Tibial nerve (tissue), 4 donors: ENCODE measurements around the gene DGKH. TPM values are rescaled to one million over a fixed set of nuclear protein-coding genes. Genes with fewer than 3 reads are reported as not detected.

Experiments used
- DNase-seq, 2 donors: peaks; one replicate each; pipeline ENCODE4 v3.0.0-alpha.2; 2019; ENCODE audit warnings: low spot score in 2 of 2
- H3K27ac ChIP-seq, 4 donors: fragments of 200-600 bp; sonication (generic) in 3 of 4; one replicate each; pipeline ENCODE4 v1.5.1; 2017 to 2019; ENCODE audit warnings: mild to moderate bottlenecking in 1 of 4
- H3K27me3 ChIP-seq, 2 donors: fragments of 200-600 bp; sonication (generic) in 1 of 2; one replicate each; pipeline versions ENCODE4 v1.5.1 to v1.6.0; 2017 to 2019
- H3K36me3 ChIP-seq, 3 donors: fragments of 200-600 bp; sonication (generic); one replicate each; pipeline ENCODE4 v1.5.1; 2018 to 2019
- H3K4me1 ChIP-seq, 4 donors: fragments of 200-600 bp; sonication (generic) in 3 of 4; one replicate each; pipeline ENCODE4 v1.5.1; 2017 to 2019
- H3K4me3 ChIP-seq, 4 donors: fragments of 200-600 bp; sonication (generic) in 3 of 4; one replicate each; pipeline ENCODE4 v1.5.1; 2017 to 2019; ENCODE audit warnings: mild to moderate bottlenecking in 1 of 4, moderate library complexity in 1 of 4
- H3K9me3 ChIP-seq, 4 donors: fragments of 200-600 bp; sonication (generic) in 3 of 4; one replicate each; pipeline ENCODE4 v1.5.1; 2017 to 2019
- CTCF ChIP-seq, 5 experiments: fragments of 200-600 bp in 3 of 5; fragments of 450-650 bp in 2 of 5; sonication (generic) in 3 of 5; IDR thresholded peaks; one replicate each; pipeline ENCODE4 v1.5.1; 2016 to 2019; ENCODE audit warnings: antibody characterized with exemption in 5 of 5, mild to moderate bottlenecking in 3 of 5, moderate library complexity in 2 of 5
- EP300 ChIP-seq, 2 donors: sonication (generic); formaldehyde crosslinking; IDR thresholded peaks; one replicate each; pipeline ENCODE4 v1.6.1; 2017; ENCODE audit warnings: antibody characterized with exemption in 2 of 2, mild to moderate bottlenecking in 1 of 2
- POLR2A ChIP-seq, 2 donors: fragments of 450-650 bp; IDR thresholded peaks; one replicate each; pipeline ENCODE4 v1.6.1; 2017; ENCODE audit warnings: antibody characterized with exemption in 2 of 2, mild to moderate bottlenecking in 2 of 2, moderate library complexity in 2 of 2
- WGBS, 2 donors: methylation state at CpG; one replicate each; pipeline ENCODE4 v1.1.5; 2018; 5-methylcytosine and 5-hydroxymethylcytosine counted together
- total RNA-seq, 4 donors: library from RNA; depleted of rRNA; stranded (reverse); fragments of >200 nt; gene quantifications; one replicate each; pipeline ENCODE4 v1.1.0, GENCODE V29; 2016

The DGKH gene
- total RNA-seq, 4 donors from 2014 or later = 9.6 to 14.5 (median 12.3) TPM

- no peak for TF ChIP-seq CTCF (IDR thresholded peaks at IDR 0.05)
- TF ChIP-seq POLR2A (IDR thresholded peaks at IDR 0.05) = no peak
- no peak for TF ChIP-seq EP300 (IDR thresholded peaks at IDR 0.05)
- H3K4me3 ChIP-seq = no peak overlapping the region
- H3K9me3 ChIP-seq = peaks cover 0 to 6% (median 0%) of the 10 kb centered on the region in 4 donors
- WGBS, 2 donors = 81% methylated on average over 6 of the region's 6 CpGs
- peaks cover 0 to 11% (median 0%) of the 10 kb centered on the region in 3 donors for H3K36me3 ChIP-seq
- H3K4me1 ChIP-seq = peaks cover 0 to 13% (median 0%) of the 10 kb centered on the region in 4 donors
- DNase-seq = no peak
- no peak overlapping the region for H3K27ac ChIP-seq
- H3K27me3 ChIP-seq = no peaks in the 10 kb centered on the region
Measured at GRCh38 chr13:42055500-42056085, 7.1 kb downstream of the DGKH start.

GRCh38 chr13:42056146-42056545 lies 7.7 kb downstream of the DGKH start:
- Histone ChIP-seq H3K4me3 (no peak overlapping the region), H3K9me3 (peaks cover 0 to 6% (median 0%) of the 10 kb centered on the region in 4 donors), H3K27ac (no peak overlapping the region), H3K27me3 (no peaks in the 10 kb centered on the region), H3K4me1 (peaks cover 0 to 13% (median 0%) of the 10 kb centered on the region in 4 donors), H3K36me3 (peaks cover 0 to 14% (median 0%) of the 10 kb centered on the region in 3 donors)
- no peak for DNase-seq
- TF ChIP-seq POLR2A (IDR thresholded peaks at IDR 0.05) (no peak), CTCF (IDR thresholded peaks at IDR 0.05) (no peak), EP300 (IDR thresholded peaks at IDR 0.05) (no peak)
- 33 to 51% methylated on average over 1 of the region's 1 CpG for WGBS, 2 donors

GRCh38 chr13:42056583-42056982 lies 8.1 kb downstream of the DGKH start:
- peaks cover 0 to 13% (median 0%) of the 10 kb centered on the region in 4 donors for H3K4me1 ChIP-seq
- H3K27ac ChIP-seq = no peak overlapping the region
- no peak for TF ChIP-seq EP300 (IDR thresholded peaks at IDR 0.05)
- H3K9me3 ChIP-seq = peaks cover 0 to 6% (median 0%) of the 10 kb centered on the region in 4 donors
- 73 to 76% methylated on average over 6 of the region's 6 CpGs for WGBS, 2 donors
- H3K27me3 ChIP-seq = no peaks in the 10 kb centered on the region
- no peak overlapping the region for H3K4me3 ChIP-seq
- DNase-seq = no peak
- peaks cover 0 to 14% (median 0%) of the 10 kb centered on the region in 3 donors for H3K36me3 ChIP-seq

- no peak overlapping the region for H3K4me3 ChIP-seq
- H3K9me3 ChIP-seq = peaks cover 0 to 6% (median 0%) of the 10 kb centered on the region in 4 donors
- DNase-seq = no peak
- TF ChIP-seq CTCF (IDR thresholded peaks at IDR 0.05) (no peak), EP300 (IDR thresholded peaks at IDR 0.05) (no peak), POLR2A (IDR thresholded peaks at IDR 0.05) (no peak)
- peaks cover 0 to 3% (median 0%) of the 10 kb centered on the region in 4 donors for H3K4me1 ChIP-seq
- H3K36me3 ChIP-seq = peaks cover 0 to 14% (median 0%) of the 10 kb centered on the region in 3 donors
- H3K27ac ChIP-seq = no peak overlapping the region
- no peaks in the 10 kb centered on the region for H3K27me3 ChIP-seq
- 93 to 95% methylated on average over 2 of the region's 2 CpGs for WGBS, 2 donors
Measured at GRCh38 chr13:42057918-42058530, 9.6 kb downstream of the DGKH start.

GRCh38 chr13:42061943-42062342 lies 13.5 kb downstream of the DGKH start:
- Histone ChIP-seq H3K36me3 (peaks cover 0 to 23% (median 0%) of the 10 kb centered on the region in 3 donors), H3K9me3 (peaks cover 0 to 6% (median 0%) of the 10 kb centered on the region in 4 donors), H3K27ac (no peak overlapping the region), H3K27me3 (no peaks in the 10 kb centered on the region), H3K4me3 (no peak overlapping the region), H3K4me1 (peaks cover 0 to 5% (median 0%) of the 10 kb centered on the region in 4 donors)
- no peak for DNase-seq
- TF ChIP-seq POLR2A (IDR thresholded peaks at IDR 0.05) (no peak), CTCF (IDR thresholded peaks at IDR 0.05) (no peak), EP300 (IDR thresholded peaks at IDR 0.05) (no peak)
